GM06990 (cell line): ENCODE measurements around the gene AGPS.

Experiments used
- DNase-seq: peaks from one replicate; pipeline ENCODE4 v3.0.0-alpha.2; 2011; ENCODE audit not compliant: insufficient read length; ENCODE audit errors: extremely low read depth
- H3K27me3 ChIP-seq: replicated peaks from 2 replicates; pipeline ENCODE4 v1.6.0; 2011; ENCODE audit warnings: low read length; ENCODE audit not compliant: control insufficient read depth, insufficient read depth
- H3K36me3 ChIP-seq: 2 replicates; pipeline ENCODE4 v1.5.1; 2011; ENCODE audit warnings: low read length; ENCODE audit not compliant: control insufficient read depth, insufficient read depth
- H3K4me3 ChIP-seq: replicated peaks from 2 replicates; pipeline ENCODE4 v1.5.1; 2011; ENCODE audit warnings: low read depth, mild to moderate bottlenecking, control low read depth, low read length
- CTCF ChIP-seq: IDR thresholded peaks from 2 replicates; pipeline ENCODE4 v1.5.1; 2011; ENCODE audit warnings: low read length, control low read depth, mild to moderate bottlenecking, inconsistent platforms; ENCODE audit not compliant: insufficient read depth, poor library complexity, severe bottlenecking

AGPS gene

GRCh38 chr2:177530561-177530960 lies 138.0 kb downstream of the AGPS start:
- TF ChIP-seq CTCF = no peak
- Histone ChIP-seq H3K27me3 (no peaks in the 10 kb centered on the region), H3K4me3 (no peak overlapping the region), H3K36me3 (no peaks in the 10 kb centered on the region)
- no peak for DNase-seq

GRCh38 chr2:177531706-177532105 lies 139.1 kb downstream of the AGPS start:
- H3K27me3 ChIP-seq = no peaks in the 10 kb centered on the region
- no peak for DNase-seq
- TF ChIP-seq CTCF = no peak
- no peak overlapping the region for H3K4me3 ChIP-seq
- H3K36me3 ChIP-seq = no peaks in the 10 kb centered on the region

GRCh38 chr2:177532567-177532966 lies 140.0 kb downstream of the AGPS start:
- H3K4me3 ChIP-seq = no peak overlapping the region
- H3K27me3 ChIP-seq = no peaks in the 10 kb centered on the region
- TF ChIP-seq CTCF = no peak
- no peaks in the 10 kb centered on the region for H3K36me3 ChIP-seq
- DNase-seq = no peak

GRCh38 chr2:177533253-177533652 lies 140.7 kb downstream of the AGPS start:
- no peak for DNase-seq
- Histone ChIP-seq H3K27me3 (no peaks in the 10 kb centered on the region), H3K4me3 (no peak overlapping the region), H3K36me3 (no peaks in the 10 kb centered on the region)
- TF ChIP-seq CTCF = no peak

GRCh38 chr2:177535000-177535399 lies 142.4 kb downstream of the AGPS start:
- DNase-seq = no peak
- no peak overlapping the region for H3K4me3 ChIP-seq
- TF ChIP-seq CTCF = no peak
- no peaks in the 10 kb centered on the region for H3K36me3 ChIP-seq
- no peaks in the 10 kb centered on the region for H3K27me3 ChIP-seq

- Histone ChIP-seq H3K4me3 (no peak overlapping the region), H3K27me3 (no peaks in the 10 kb centered on the region), H3K36me3 (no peaks in the 10 kb centered on the region)
- no peak for DNase-seq
- no peak for TF ChIP-seq CTCF
Observed at GRCh38 chr2:177535958-177536504, 143.5 kb downstream of the AGPS start.
